Gastrocnemius medialis (tissue), 4 donors: ENCODE measurements around the gene LITAF. TPM values are rescaled to one million over a fixed set of nuclear protein-coding genes. Genes with fewer than 3 reads are reported as not detected.

ENCODE experiments used
- ATAC-seq, 2 donors: fragments of 150-250 bp; one replicate each; pipeline ENCODE4 v1.9.1; 2016
- DNase-seq, 2 donors: peaks; one replicate each; pipeline ENCODE4 v3.0.0-alpha.2; 2019
- H3K27ac ChIP-seq, 4 donors: fragments of 200-600 bp; sonication (generic); 1 replicate in 1 of 4; 2 replicates in 3 of 4; pipeline ENCODE4 v1.5.1; 2016 to 2018; ENCODE audit warnings: mild to moderate bottlenecking in 2 of 4, moderate library complexity in 1 of 4
- H3K27me3 ChIP-seq, 3 donors: fragments of 200-600 bp; sonication (generic) in 2 of 3; 1 replicate in 1 of 3; 2 replicates in 2 of 3; pipeline versions ENCODE4 v1.5.1 to v1.6.0; 2016 to 2019; ENCODE audit warnings: mild to moderate bottlenecking in 1 of 3, moderate library complexity in 1 of 3
- H3K36me3 ChIP-seq, 2 donors: fragments of 200-600 bp; sonication (generic) in 1 of 2; one replicate each; pipeline ENCODE4 v1.5.1; 2017 to 2018
- H3K4me1 ChIP-seq, 2 donors: fragments of 200-600 bp; sonication (generic) in 1 of 2; one replicate each; pipeline ENCODE4 v1.5.1; 2016 to 2017; ENCODE audit warnings: mild to moderate bottlenecking in 2 of 2
- H3K4me3 ChIP-seq, 4 donors: fragments of 200-600 bp; sonication (generic) in 3 of 4; 1 replicate in 1 of 4; 2 replicates in 3 of 4; pipeline ENCODE4 v1.5.1; 2016 to 2019; ENCODE audit warnings: mild to moderate bottlenecking in 2 of 4
- H3K9me3 ChIP-seq, 3 donors: fragments of 200-600 bp; sonication (generic) in 2 of 3; 1 replicate in 1 of 3; 2 replicates in 2 of 3; pipeline ENCODE4 v1.5.1; 2016 to 2019
- POLR2A ChIP-seq, 2 donors: fragments of 450-650 bp; IDR thresholded peaks; one replicate each; pipeline ENCODE4 v1.6.1; 2017; ENCODE audit warnings: antibody characterized with exemption in 2 of 2, mild to moderate bottlenecking in 2 of 2, moderate library complexity in 2 of 2
- in situ Hi-C, 4 donors: fragments of 200-750 bp; cut with MboI; loops; one replicate each; pipeline versions ENCODE4 v1.15.0 to v1.8.0; 2017; ENCODE audit warnings: low sequenced_read_pairs in 4 of 4
- intact Hi-C: fragments of 100-400 bp; cut with DNase I; formaldehyde crosslinking; loops from one replicate; pipeline ENCODE4 v1.15.1; 2023; ENCODE audit warnings: low total_unique reads
- total RNA-seq, 4 donors: library from RNA; depleted of rRNA; stranded (reverse); fragments of >200 nt; gene quantifications; one replicate each; pipeline versions ENCODE4 v1.1.0 to v1.2.3, GENCODE V29; 2016
- TF ChIP-seq, protein P1 (sequence below), 5 experiments: fragments of 450-650 bp in 3 of 5; fragments of 200-600 bp in 2 of 5; sonication (generic) in 2 of 5; IDR thresholded peaks in 4 of 5; conservative IDR thresholded peaks in 1 of 5; 1 replicate in 4 of 5; 2 replicates in 1 of 5; pipeline ENCODE4 v1.5.1; 2016 to 2019; ENCODE audit warnings: antibody characterized with exemption in 5 of 5, mild to moderate bottlenecking in 3 of 5, moderate library complexity in 3 of 5

The LITAF gene
- total RNA-seq, 4 donors from 2014 or later, result 11.2 to 30.1 (median 19.4) TPM

- Histone ChIP-seq H3K9me3 (no peaks in the 10 kb centered on the region), H3K27me3 (no peaks in the 10 kb centered on the region), H3K27ac (no peak overlapping the region), H3K4me3 (no peak overlapping the region), H3K36me3 (no peaks in the 10 kb centered on the region), H3K4me1 (no peaks in the 10 kb centered on the region)
- in situ Hi-C loops, result no loop called here
- ATAC-seq (no peak), DNase-seq (no peak)
- no peak for TF ChIP-seq POLR2A (IDR thresholded peaks at IDR 0.05)
- TF ChIP-seq, protein P1, sequence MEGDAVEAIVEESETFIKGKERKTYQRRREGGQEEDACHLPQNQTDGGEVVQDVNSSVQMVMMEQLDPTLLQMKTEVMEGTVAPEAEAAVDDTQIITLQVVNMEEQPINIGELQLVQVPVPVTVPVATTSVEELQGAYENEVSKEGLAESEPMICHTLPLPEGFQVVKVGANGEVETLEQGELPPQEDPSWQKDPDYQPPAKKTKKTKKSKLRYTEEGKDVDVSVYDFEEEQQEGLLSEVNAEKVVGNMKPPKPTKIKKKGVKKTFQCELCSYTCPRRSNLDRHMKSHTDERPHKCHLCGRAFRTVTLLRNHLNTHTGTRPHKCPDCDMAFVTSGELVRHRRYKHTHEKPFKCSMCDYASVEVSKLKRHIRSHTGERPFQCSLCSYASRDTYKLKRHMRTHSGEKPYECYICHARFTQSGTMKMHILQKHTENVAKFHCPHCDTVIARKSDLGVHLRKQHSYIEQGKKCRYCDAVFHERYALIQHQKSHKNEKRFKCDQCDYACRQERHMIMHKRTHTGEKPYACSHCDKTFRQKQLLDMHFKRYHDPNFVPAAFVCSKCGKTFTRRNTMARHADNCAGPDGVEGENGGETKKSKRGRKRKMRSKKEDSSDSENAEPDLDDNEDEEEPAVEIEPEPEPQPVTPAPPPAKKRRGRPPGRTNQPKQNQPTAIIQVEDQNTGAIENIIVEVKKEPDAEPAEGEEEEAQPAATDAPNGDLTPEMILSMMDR (IDR thresholded peaks at IDR 0.05 in 4 of 5, conservative IDR thresholded peaks at IDR 0.05 in 1 of 5), result no peak
- intact Hi-C loops, result no loop called here
Observed at GRCh38 chr16:11511801-11512200, 74.9 kb downstream of the LITAF start.

GRCh38 chr16:11511328-11511727 is 75.4 kb downstream of the LITAF start:
- ATAC-seq, result no peak

DNA sequence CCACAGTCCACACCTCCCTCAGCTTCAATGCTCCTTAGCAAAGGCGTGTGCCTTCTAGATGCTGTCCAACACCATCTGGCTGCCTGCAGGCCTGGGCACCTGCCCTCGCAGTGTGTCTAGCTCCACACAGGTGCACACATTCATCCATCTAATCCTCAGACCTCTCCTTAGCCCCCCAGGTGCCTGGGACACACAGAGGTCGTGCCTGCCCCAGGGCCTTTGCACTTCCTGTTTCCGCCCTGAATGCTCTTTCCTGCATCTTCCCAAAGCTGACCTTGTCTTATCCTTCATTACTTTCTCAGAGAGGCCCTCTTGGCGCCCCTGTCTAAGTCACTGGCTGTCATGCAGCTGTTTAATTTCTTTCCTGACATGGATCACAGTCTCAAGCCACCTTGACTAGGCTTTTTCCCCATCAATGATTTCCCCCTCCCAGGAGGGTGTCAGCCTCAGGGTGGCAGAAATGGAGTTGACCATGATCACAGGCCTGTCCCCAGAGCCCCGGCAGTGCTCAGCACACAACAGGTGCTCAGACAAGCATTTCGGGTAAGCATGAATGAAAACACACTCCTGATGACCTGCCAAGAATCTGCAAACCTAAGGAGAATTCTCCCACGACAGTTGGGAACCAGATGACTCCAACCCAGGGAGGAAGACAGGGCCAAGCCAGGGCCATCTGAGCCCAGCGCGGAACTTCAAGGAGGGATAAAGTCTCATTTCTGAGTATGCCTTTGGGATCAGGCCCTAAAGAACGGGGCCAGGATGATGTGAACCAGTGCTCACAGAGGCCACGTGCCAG is 76.3 kb downstream of the LITAF start:
- peak overlapping the region in 3 of 4 donors; percentile 12 to 24 (median 16) for H3K27ac ChIP-seq
- in situ Hi-C loops, result no loop called here
- no peak overlapping the region for H3K4me3 ChIP-seq
- no peaks in the 10 kb centered on the region for H3K27me3 ChIP-seq
- H3K36me3 ChIP-seq, result no peaks in the 10 kb centered on the region
- DNase-seq (no peak), ATAC-seq (no peak)
- H3K9me3 ChIP-seq, result no peaks in the 10 kb centered on the region
- intact Hi-C loops, result no loop called here
- TF ChIP-seq, protein P1 (IDR thresholded peaks at IDR 0.05 in 4 of 5, conservative IDR thresholded peaks at IDR 0.05 in 1 of 5), result no peak
- TF ChIP-seq POLR2A (IDR thresholded peaks at IDR 0.05), result no peak
- H3K4me1 ChIP-seq, result no peaks in the 10 kb centered on the region

More at GRCh38 chr16:11511328-11511727, 75.4 kb downstream of the LITAF start:
- TF ChIP-seq POLR2A (IDR thresholded peaks at IDR 0.05), result no peak
- TF ChIP-seq, protein P1 (IDR thresholded peaks at IDR 0.05 in 4 of 5, conservative IDR thresholded peaks at IDR 0.05 in 1 of 5), result no peak
- in situ Hi-C loops (no loop called here), intact Hi-C loops (no loop called here)
- no peaks in the 10 kb centered on the region for H3K4me1 ChIP-seq
- H3K4me3 ChIP-seq, result no peak overlapping the region
- H3K27ac ChIP-seq, result no peak overlapping the region
- no peaks in the 10 kb centered on the region for H3K36me3 ChIP-seq
- H3K9me3 ChIP-seq, result no peaks in the 10 kb centered on the region
- no peak for DNase-seq
- no peaks in the 10 kb centered on the region for H3K27me3 ChIP-seq

DNA sequence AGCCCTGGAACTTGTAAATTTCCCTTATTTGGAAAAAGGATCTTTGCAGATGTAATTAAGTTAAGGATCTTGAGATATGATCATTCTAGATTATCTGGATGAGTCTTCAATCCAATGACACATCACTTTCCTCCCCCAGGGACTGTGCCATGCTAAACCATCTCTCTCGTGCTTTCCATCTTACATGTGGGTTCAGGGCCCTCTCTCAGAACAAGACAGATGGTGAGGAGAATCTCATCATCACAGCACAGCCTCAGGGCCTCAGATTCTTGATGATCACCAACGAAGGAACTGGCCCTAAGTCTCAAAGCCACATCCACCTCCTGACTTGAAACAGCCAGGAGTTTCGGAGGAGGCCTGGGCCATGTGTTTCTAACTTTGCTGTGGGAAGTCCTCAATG is 78.7 kb downstream of the LITAF start:
- Histone ChIP-seq H3K4me1 (no peaks in the 10 kb centered on the region), H3K27ac (no peak overlapping the region), H3K9me3 (no peaks in the 10 kb centered on the region), H3K36me3 (no peaks in the 10 kb centered on the region), H3K4me3 (no peak overlapping the region), H3K27me3 (no peaks in the 10 kb centered on the region)
- intact Hi-C loops (no loop called here), in situ Hi-C loops (no loop called here)
- DNase-seq, result no peak
- TF ChIP-seq, protein P1 (IDR thresholded peaks at IDR 0.05 in 4 of 5, conservative IDR thresholded peaks at IDR 0.05 in 1 of 5), result no peak
- no peak for TF ChIP-seq POLR2A (IDR thresholded peaks at IDR 0.05)
- no peak for ATAC-seq
